CD4-positive, alpha-beta T cell treated with Interleukin-17A for 4 hours (primary cell): ENCODE results near the gene GET4.
"Not testable (repeated sequence)": the region's sequence is repeated elsewhere in the genome, so short reads cannot be mapped to it uniquely, and the experiment has no call there.

Experiments
- DNase-seq: peaks from one replicate; pipeline ENCODE4 v3.0.0-alpha.2; 2020; ENCODE audit warnings: mixed read lengths

GET4 gene

GRCh38 chr7:916291-916941, 40.1 kb downstream of the GET4 start:
- DNase-seq = no peak

- DNase-seq = no peak
These were observed 41.1 kb downstream of the GET4 start for GRCh38 chr7:917255-918117.

- DNase-seq = no peak
These were observed 41.7 kb downstream of the GET4 start for GRCh38 chr7:918118-918425.

- no peak for DNase-seq
These were observed 42.2 kb downstream of the GET4 start for GRCh38 chr7:918441-919113.

GRCh38 chr7:919114-919442, 42.7 kb downstream of the GET4 start:
- DNase-seq = no peak

GRCh38 chr7:919924-920341, 43.6 kb downstream of the GET4 start:
- no peak for DNase-seq

- DNase-seq = peak; percentile 46
These were observed 44.2 kb downstream of the GET4 start for GRCh38 chr7:920351-921070.

GRCh38 chr7:921071-921461, 44.7 kb downstream of the GET4 start:
- no peak for DNase-seq

- peak; percentile 33 for DNase-seq
These were observed 45.4 kb downstream of the GET4 start for GRCh38 chr7:921581-922333.

- peak; percentile 59 for DNase-seq
These were observed 46.2 kb downstream of the GET4 start for GRCh38 chr7:922334-923107.

- DNase-seq = peak; percentile 94
These were observed 47.0 kb downstream of the GET4 start for GRCh38 chr7:923108-924041.

GRCh38 chr7:924042-924441, 47.7 kb downstream of the GET4 start:
- not testable (repeated sequence) for DNase-seq

GRCh38 chr7:924541-925231, 48.3 kb downstream of the GET4 start:
- peak; percentile 55 for DNase-seq

GRCh38 chr7:925601-926000, 49.2 kb downstream of the GET4 start:
- DNase-seq = peak; percentile 60

- DNase-seq = no peak
These were observed 50.0 kb downstream of the GET4 start for GRCh38 chr7:926061-927030.

GRCh38 chr7:927031-927671, 50.8 kb downstream of the GET4 start:
- no peak for DNase-seq

- no peak for DNase-seq
These were observed 53.0 kb downstream of the GET4 start for GRCh38 chr7:929311-929711.
